Common myeloid progenitor, CD34-positive (primary cell): Measurements from ENCODE around the gene GLI3.

Experiments used
- CTCF ChIA-PET: fragments of 350-600 bp; sonication (Branson Sonifier 250); formaldehyde crosslinking; loops from one replicate; lab custom pipeline; 2021; ENCODE audit warnings: antibody characterized with exemption; lab: Charles Lee
- POLR2A ChIA-PET: fragments of 350-600 bp; sonication (Branson Sonifier 250); formaldehyde crosslinking; loops from one replicate; lab custom pipeline; 2021; ENCODE audit warnings: antibody characterized with exemption; lab: Charles Lee
- DNase-seq, 3 donors: peaks; one replicate each; pipeline versions ENCODE4 v3.0.0 to v3.0.0-alpha.2; 2013
- H3K27ac ChIP-seq, 2 experiments: 1 replicate in 1 of 2; 2 replicates in 1 of 2; pipeline ENCODE4 v1.7.0; 2013; ENCODE audit warnings: inconsistent platforms in 2 of 2, low read length in 2 of 2, mild to moderate bottlenecking in 2 of 2, low read depth in 1 of 2, moderate library complexity in 1 of 2; ENCODE audit not compliant: severe bottlenecking in 2 of 2, insufficient read depth in 1 of 2, poor library complexity in 1 of 2
- H3K27me3 ChIP-seq, 5 experiments: replicated peaks in 2 of 5; 1 replicate in 3 of 5; 2 replicates in 2 of 5; pipeline versions ENCODE4 v1.6.1 to v1.7.0; 2013; ENCODE audit warnings: low read length in 4 of 5, mild to moderate bottlenecking in 2 of 5, moderate library complexity in 2 of 5, inconsistent platforms in 1 of 5; ENCODE audit not compliant: insufficient read depth in 5 of 5, control insufficient read depth in 4 of 5
- H3K36me3 ChIP-seq, 4 experiments: 1 replicate in 2 of 4; 2 replicates in 2 of 4; pipeline versions ENCODE4 v1.6.1 to v1.7.0; 2013; ENCODE audit warnings: low read length in 3 of 4, control low read depth in 1 of 4, mild to moderate bottlenecking in 1 of 4; ENCODE audit not compliant: control insufficient read depth in 4 of 4, insufficient read depth in 4 of 4
- H3K4me1 ChIP-seq, 4 experiments: 1 replicate in 3 of 4; 2 replicates in 1 of 4; pipeline versions ENCODE4 v1.6.1 to v1.7.1; 2013; ENCODE audit warnings: low read length in 3 of 4, mild to moderate bottlenecking in 3 of 4, control low read depth in 1 of 4, inconsistent platforms in 1 of 4, moderate library complexity in 1 of 4; ENCODE audit not compliant: control insufficient read depth in 4 of 4, insufficient read depth in 4 of 4; ENCODE audit errors: control extremely low read depth in 1 of 4
- H3K4me3 ChIP-seq, 7 experiments: 1 replicate in 4 of 7; 2 replicates in 3 of 7; pipeline versions ENCODE4 v1.5.1 to v1.7.0; 2013; ENCODE audit warnings: mild to moderate bottlenecking in 7 of 7, low read length in 6 of 7, moderate library complexity in 6 of 7, inconsistent platforms in 2 of 7, low read depth in 2 of 7, control low read depth in 1 of 7; ENCODE audit not compliant: insufficient read depth in 4 of 7, control insufficient read depth in 1 of 7; ENCODE audit errors: extremely low read depth in 1 of 7
- H3K9me3 ChIP-seq, 5 experiments: 1 replicate in 4 of 5; 2 replicates in 1 of 5; pipeline versions ENCODE4 v1.6.1 to v1.7.1; 2013; ENCODE audit warnings: low read length in 4 of 5, mild to moderate bottlenecking in 2 of 5, inconsistent platforms in 1 of 5, low read depth in 1 of 5, moderate library complexity in 1 of 5; ENCODE audit not compliant: control insufficient read depth in 4 of 5, insufficient read depth in 2 of 5; ENCODE audit errors: control extremely low read depth in 1 of 5
- WGBS: methylation state at CpG from one replicate; pipeline ENCODE4 v1.1.5; 2013; ENCODE audit not compliant: insufficient coverage; 5-methylcytosine and 5-hydroxymethylcytosine counted together

The GLI3 gene

DNA sequence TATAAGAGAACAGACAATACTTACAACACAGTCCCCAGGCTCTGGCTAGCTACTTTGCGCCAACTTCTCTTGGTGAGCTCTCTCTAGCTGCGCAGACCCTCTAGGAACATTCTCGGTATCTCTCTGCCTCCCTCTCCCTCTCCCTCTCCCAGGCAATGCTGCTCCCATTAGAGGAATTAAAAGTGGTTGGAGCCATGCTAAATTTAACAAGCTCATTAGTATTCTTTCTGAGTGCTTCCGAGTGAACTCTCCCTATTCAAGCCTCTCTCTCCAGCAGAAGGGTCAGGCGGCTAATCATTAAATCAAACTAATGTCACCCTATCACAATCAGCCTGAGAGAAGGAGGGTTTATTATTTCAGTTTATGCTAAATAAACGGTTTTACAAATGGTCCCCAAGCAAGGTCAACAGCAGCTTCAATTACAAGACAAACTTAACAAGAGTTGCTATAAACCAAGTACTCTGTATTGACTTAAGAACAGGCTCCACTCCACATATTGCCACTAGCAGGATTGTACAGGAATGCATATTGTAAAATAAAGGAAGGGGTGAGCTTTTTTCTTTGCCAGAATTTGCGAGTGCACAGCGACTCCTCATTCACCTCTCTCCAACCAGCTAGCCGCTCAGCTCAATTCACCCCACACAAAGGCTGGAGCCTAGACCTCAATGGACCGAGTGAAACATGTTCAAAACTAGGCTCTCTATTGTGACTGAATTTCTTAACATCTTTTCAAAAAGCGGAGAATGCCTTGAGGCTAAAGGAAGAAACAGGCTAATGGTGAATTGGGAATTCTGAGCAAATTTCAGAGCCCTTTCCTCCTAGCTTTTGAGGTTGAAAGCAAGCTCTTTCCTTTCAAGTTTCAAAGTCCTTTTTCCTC lies 84.4 kb downstream of the GLI3 start:
- no peak for DNase-seq
- POLR2A ChIA-PET, result no interaction called here
- no peak overlapping the region for H3K27ac ChIP-seq
- H3K36me3 ChIP-seq, result no peaks in the 10 kb centered on the region
- no peaks in the 10 kb centered on the region for H3K9me3 ChIP-seq
- H3K27me3 ChIP-seq, result peaks cover 0 to 12% (median 4%) of the 10 kb centered on the region in 5 experiments
- no peak overlapping the region for H3K4me3 ChIP-seq
- CTCF ChIA-PET, result no interaction called here
- 97% methylated on average over 6 of the region's 11 CpGs for WGBS
- no peaks in the 10 kb centered on the region for H3K4me1 ChIP-seq

DNA sequence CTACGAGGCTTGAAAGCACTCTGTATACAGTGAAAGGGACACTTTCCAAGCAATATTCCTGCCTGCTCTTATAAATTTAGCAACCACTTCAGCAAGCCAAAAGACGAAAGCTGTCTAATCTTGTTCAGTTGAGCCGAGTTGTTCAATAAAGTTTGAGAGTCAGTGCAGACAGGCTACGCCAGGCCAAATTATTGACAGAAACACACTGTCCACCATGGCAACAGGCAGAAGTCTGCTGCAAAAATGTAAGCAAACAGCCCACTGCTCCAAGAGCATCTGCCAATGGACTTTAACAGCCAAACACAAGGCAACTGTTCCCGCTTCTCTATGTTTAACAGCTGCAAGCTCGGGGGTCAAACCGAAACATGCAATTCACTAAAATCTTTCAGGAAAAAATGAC lies 85.7 kb downstream of the GLI3 start:
- DNase-seq, result no peak
- ChIA-PET CTCF (no interaction called here), POLR2A (no interaction called here)
- H3K27ac ChIP-seq, result no peak overlapping the region
- peaks cover 0 to 18% (median 8%) of the 10 kb centered on the region in 5 experiments for H3K27me3 ChIP-seq
- H3K9me3 ChIP-seq, result no peaks in the 10 kb centered on the region
- no peaks in the 10 kb centered on the region for H3K36me3 ChIP-seq
- H3K4me1 ChIP-seq, result no peaks in the 10 kb centered on the region
- 97% methylated on average over 7 of the region's 7 CpGs for WGBS
- no peak overlapping the region for H3K4me3 ChIP-seq

DNA sequence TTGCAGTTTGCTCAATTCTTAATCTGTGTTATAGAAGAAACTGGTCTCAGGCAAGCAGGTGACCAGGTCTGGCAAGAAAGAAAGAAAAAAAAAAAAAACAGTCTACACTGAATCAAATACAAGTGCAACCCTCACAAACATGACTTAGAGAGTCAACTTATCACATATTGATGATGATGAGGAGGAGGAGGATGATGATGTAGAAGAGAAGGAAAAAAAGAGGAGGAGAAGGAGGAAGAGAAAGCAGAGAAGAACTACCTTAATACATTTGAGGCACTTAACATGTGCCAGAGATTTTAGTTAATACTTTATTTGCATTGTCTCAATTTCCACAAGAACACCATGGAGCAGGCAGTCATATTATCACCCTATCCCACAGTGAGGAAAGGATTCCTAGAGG lies 91.5 kb downstream of the GLI3 start:
- no peak overlapping the region for H3K4me3 ChIP-seq
- no peaks in the 10 kb centered on the region for H3K4me1 ChIP-seq
- POLR2A ChIA-PET, result no interaction called here
- peaks cover 0 to 13% (median 7%) of the 10 kb centered on the region in 5 experiments for H3K27me3 ChIP-seq
- H3K27ac ChIP-seq, result no peak overlapping the region
- CTCF ChIA-PET, result interaction anchor here (0.6 kb wide), 1 partner anchor 1828 kb away, joined by 3 read pairs; no protein-coding TSS in a partner anchor
- no peaks in the 10 kb centered on the region for H3K36me3 ChIP-seq
- peaks cover 0 to 2% (median 0%) of the 10 kb centered on the region in 5 experiments for H3K9me3 ChIP-seq
- no peak for DNase-seq

DNA sequence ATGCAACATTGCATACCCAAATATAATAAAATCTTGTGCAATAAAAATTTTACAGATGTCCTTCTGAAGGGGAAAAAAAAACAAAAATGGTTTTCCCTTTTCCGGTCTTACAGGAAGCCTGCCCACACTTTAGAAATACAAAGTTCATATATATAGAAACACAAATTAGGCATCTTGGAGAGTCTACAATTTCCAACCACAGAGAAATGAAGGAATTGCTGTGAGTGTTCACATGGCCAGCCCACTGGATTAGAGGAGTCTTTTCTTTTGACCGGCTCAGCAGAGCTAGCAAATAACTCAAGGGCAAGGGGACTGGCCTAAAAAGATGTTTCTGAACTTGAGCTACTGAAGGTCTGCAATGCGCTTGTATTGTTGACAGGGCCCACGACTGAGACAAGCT lies 92.4 kb downstream of the GLI3 start:
- ChIA-PET POLR2A (no interaction called here), CTCF (no interaction called here)
- no peak for DNase-seq
- 83% methylated on average over 2 of the region's 4 CpGs for WGBS
- Histone ChIP-seq H3K36me3 (no peaks in the 10 kb centered on the region), H3K4me3 (no peak overlapping the region), H3K27ac (no peak overlapping the region), H3K9me3 (peaks cover 0 to 2% (median 0%) of the 10 kb centered on the region in 5 experiments), H3K4me1 (no peaks in the 10 kb centered on the region), H3K27me3 (peaks cover 0 to 13% (median 7%) of the 10 kb centered on the region in 5 experiments)

DNA sequence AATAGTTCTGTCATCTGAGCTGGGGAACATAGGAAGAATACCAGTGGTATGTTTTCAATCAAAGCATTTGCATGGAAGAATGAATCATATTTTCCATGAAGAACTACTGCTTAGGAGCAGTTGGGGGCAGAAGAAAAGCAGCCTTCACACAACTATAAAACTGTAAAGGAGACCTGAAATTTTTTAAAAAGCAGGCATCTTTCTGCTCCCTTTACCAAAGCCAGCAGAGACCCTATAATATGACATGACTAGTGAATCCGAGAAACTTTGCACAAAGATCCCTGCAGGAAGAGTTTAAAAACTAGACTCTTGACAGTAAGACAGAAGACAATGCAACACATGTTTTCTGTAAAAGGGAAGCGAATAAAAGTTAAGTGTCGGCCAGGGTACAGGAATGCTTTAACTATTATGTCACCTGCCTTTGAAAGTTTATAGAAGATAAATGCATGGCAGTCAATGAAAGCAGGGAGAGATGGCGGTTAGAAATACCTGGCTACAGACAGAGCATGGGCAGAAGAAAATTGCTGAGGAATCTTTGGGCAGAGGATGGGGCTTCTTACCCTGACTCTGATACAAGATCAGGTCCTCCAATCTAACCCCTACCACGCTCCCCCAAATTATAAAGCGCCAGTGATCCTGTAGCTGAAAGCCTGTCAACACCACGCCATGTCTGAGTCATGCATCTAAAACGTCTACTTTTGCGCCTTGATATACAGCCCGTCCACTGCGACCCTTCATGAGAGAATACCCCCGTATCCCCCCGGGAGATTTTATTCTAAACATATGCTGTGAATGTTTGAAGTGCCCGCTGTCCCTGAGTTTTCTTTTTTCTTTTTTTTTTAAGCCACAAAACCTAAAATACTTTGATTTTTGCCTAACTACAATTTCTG lies 93.1 kb downstream of the GLI3 start:
- Histone ChIP-seq H3K27me3 (peaks cover 0 to 13% (median 5%) of the 10 kb centered on the region in 5 experiments), H3K4me1 (no peaks in the 10 kb centered on the region), H3K36me3 (no peaks in the 10 kb centered on the region), H3K4me3 (no peak overlapping the region), H3K9me3 (peaks cover 0 to 2% (median 0%) of the 10 kb centered on the region in 5 experiments), H3K27ac (no peak overlapping the region)
- ChIA-PET CTCF (interaction anchor here (0.8 to 1.2 kb wide), 3 partner anchors 11 to 699 kb away, joined by 3 read pairs; no protein-coding TSS in a partner anchor), POLR2A (no interaction called here)
- WGBS, result 94% methylated on average over 10 of the region's 14 CpGs
- no peak for DNase-seq

DNA sequence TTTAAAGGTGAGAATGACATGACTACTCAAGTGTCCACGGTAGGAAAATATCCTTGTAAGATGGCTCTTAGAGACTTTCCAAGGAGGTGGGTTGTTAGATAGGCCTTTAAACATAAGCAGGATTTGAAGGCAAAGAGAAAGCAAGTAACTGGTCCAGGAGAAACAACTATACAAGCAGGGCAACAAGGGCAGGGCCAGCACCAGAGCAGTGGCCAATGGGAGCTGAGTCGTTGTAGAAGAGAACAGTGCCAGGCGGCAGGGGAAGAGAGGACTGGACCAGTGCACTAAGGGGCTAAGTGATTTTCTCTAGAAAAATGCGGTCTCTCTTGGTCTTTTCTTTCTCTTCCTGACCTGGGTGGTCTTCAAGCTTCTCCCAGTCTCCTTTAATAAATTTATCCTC lies 94.9 kb downstream of the GLI3 start:
- no peak for DNase-seq
- CTCF ChIA-PET, result no interaction called here
- POLR2A ChIA-PET, result no interaction called here

More for the DNA sequence above, 94.9 kb downstream of the GLI3 start:
- Histone ChIP-seq H3K27ac (no peak overlapping the region), H3K36me3 (no peaks in the 10 kb centered on the region), H3K4me3 (no peak overlapping the region), H3K9me3 (peaks cover 0 to 2% (median 0%) of the 10 kb centered on the region in 5 experiments), H3K27me3 (peaks cover 0 to 6% (median 3%) of the 10 kb centered on the region in 5 experiments), H3K4me1 (no peaks in the 10 kb centered on the region)
- whole genome bisulfite sequencing, result 94% methylated on average over 3 of the region's 4 CpGs
